NCI-H2227 (cell line): ENCODE results near the gene PLEK2.
"Not testable (repeated sequence)": the region's sequence is repeated elsewhere in the genome, so short reads cannot be mapped to it uniquely, and the experiment has no call there.

ENCODE experiments used
- DNase-seq: peaks from one replicate; lab custom pipeline; 2025; ENCODE audit not compliant: unreplicated experiment; lab: John Stamatoyannopoulos, UW

Gene PLEK2

DNA sequence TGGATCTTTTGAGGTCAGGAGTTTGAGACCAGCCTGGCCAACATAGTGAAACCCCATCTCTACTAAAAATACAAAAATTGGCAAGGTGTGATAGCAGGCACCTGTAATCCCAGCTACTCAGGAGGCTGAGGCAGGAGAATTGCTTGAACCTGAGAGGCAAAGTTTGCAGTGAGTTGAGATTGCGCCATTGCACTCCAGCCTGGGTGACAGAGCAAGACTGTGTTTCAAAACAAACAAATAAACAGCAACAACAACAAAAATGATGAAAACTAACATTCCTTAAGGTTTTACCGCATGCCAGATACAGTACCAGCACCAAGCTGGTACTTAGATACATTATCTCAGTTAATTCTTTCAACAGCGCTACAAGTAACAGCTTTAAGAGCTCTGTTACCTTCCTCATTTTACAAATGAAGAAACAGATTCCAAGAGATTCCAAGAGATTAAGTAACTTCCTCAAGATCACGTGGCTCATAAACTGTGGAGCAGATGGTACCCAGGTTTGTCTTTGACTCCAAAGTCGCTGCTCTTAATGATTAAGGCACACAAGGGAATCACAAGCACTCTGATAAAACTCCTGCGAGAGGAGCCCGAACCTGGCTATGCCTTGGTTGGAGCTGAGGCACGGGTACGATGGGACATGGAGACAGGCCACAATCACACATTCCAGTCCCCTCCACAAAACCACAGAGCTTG is 17.7 kb upstream of the PLEK2 start:
- DNase-seq, result no peak

DNA sequence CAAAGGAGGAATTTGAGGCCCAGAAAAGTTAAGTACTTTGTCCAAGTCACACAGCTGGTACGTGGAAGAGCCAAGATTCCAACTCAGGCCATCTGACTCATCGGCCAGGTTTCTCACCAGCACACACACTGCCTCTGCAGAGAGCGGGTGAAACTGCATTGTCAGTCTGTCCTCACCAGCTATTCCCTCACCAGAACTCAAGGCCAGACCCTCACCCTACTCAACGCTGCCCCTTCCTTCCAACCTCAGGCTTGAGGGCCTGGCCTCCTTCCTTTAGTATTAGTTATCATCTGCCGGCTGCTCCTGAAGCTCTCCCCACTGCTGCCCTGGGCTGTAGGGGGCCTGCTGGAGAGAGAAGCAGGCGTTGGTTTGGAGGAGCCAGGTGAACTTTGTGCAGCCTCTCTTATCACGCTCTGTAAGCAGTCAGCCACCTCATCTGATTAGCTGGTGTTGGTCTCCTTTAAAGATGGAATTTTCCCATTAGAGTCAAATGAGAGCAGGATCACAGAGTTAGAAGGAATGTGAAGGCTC is 16.6 kb upstream of the PLEK2 start:
- no peak for DNase-seq

DNA sequence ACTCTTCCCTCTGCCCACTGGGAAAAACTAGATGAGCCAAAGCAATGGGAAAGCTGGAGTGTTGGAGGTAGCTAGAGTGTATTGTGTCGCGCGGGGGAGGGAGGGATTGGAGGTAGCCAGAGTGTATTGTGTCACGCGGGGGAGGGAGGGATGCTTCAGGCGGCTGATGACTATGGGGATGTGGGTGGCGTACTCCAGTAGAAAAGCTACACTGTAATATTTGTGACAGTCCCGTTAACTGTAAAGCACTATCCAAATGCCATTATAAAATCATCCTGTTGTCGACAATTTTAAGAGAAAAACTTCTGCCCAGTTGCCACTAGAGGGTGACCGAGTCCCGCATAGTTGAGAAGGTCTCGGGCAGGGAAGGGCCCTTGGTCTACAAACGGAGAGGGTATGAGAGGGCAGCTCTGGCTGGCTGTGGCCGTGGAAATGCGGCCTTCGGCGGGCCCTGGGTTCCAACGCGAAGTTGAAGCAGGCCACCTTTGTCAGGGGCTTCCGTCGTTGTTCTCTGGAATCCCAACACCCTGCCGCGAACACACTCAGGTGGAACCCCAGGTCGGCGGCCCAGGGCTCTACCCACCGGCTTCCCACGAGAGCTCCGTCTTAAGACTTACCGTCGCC is 15.1 kb upstream of the PLEK2 start:
- peak; percentile 79 for DNase-seq

DNA sequence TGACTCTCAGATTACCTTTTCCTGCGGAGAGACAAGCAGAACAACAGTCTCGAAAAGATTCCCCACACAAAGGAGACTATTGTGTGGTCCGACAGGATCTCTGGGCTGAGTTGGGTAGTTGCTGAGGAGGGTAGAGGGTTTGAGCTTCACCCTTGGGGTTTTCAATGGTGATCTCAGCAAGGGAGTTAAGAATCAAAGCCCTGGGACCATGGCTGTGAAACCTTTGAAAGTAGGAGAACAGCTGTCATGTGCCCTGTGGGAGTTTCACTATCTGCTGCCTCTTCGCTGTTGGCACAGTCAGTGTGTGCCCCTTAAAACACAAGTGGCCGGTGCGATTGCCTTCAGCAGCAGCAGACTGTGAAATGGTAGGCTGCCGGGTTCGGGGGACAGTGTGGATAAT is 14.2 kb upstream of the PLEK2 start:
- no peak for DNase-seq

DNA sequence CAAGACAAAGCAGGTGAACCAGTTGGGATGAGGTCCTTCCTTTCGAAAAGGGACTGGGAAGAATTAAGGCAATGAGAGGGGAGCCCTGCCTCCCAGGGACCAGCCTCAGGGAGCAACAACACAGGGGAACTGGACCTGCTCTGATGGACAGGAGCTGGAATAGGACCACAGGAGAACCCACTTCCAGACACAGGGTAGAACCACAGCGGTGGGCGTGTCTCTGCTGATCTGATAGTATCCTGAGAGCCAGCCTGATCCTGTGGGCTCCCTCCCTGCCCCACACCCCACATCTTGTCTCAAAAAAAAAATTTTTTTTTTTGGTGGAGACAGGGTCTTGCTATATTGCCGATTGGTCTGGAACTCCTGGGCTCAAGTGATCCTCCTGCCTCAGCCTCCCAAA is 13.6 kb upstream of the PLEK2 start:
- DNase-seq, result no peak

DNA sequence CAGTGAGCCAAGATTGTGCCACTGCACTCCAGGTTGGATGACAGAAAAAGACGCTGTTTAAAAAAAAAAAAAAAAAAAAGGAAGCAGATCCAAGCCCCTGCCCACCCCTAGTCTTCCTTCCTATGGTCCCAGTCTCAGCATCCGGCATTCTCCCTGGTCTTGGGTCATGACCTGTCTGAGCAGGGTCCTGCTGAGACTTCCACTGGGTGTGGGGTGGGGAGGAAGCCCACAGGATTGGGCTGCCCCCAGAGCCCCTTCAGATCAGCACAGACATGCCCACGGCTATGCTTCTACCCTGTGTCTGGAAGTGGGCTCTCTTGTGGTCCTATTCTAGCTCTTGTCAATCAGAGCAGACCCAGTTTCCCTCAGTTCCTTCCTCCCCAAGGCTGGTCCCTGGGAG is 12.6 kb upstream of the PLEK2 start:
- DNase-seq, result no peak

DNA sequence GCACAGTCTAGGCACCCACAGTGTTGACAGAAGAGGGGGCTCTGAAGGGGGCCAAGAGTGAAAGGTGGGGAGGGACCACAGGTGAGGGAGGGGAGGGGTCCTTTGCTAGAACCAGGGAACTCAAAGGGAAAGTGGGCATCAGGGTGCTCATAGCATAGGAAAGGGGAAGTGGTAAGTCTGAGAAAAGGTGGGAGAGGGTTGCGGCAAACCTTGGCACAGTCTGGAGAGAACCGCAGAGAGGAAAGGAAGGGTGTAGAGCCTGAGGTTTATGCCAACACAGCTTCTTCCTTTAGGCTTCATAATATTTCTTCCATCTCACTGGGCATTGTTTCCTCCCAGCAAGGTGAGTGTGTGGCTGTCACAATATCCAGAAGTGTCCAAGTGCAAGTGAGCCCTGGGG is 11.5 kb upstream of the PLEK2 start:
- no peak for DNase-seq

DNA sequence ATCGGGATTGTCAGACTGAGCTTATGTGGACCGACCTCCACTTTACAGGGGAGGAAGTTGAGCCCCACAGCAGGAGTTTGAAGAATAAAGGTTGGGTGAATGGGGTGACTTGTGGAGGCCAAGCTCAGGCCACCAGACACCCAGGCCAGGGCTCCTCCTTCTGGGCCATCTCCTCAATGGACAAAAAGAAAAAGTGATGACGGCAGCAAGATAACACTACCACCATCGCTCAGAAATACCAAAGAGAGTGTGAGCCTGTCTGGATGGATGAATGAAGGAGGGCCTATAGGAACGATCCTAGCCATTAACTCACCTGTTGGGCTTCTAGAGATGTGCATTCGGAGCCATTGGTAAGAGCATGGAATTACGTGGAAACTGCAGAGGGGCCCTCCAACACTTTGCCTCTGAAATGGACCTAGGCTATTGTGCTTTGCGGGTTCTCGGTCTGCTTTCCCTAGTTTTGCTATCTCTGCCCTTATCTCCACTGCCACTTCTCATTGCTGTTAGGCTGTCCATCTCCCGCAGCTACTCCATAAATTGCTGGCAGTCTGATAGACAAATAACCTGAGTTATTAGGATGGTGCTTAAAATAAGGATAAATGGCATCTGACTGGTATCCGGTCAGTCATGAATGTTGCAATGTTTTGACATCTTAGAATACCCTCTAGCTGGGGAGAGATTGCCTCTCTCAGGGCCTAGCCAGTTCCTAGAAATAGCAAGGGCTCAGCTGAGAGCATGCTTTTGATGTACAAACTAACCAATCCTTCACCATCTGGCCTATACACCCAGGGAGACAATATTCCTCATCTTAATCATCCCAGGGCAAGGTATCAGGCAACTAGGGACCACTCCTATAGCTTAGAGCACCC is 9.6 kb upstream of the PLEK2 start:
- DNase-seq, result no peak

DNA sequence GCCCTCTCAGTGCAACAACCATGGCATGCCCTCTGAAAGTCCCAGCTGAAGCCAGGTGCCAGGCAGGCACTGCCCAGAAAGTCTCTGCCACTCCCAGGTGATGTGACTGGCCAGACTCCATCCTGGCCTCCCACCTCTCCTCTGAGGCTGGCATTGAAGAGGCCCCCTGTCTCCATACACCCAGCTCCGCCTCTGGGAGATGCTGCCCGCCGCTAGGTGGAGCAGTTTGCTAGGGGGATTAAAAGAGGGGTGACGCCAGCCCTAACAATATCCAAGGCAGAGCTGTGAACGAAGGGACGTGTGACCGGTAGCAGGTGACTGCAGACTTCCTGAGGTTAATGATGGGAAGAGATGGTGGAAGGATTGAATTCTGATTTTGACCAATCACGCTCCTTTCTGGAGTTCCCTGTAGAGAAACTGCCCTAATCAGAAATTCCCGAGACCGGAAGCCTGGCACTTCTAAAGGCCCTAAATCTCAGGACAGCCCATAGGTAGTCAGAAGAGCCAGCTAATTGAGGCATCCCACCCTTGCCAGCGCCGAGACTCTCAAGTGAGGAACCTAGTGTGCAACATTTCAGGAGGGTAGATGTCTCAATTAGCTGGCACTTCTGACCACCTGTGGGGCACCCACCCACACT is 8.3 kb upstream of the PLEK2 start:
- no peak for DNase-seq

DNA sequence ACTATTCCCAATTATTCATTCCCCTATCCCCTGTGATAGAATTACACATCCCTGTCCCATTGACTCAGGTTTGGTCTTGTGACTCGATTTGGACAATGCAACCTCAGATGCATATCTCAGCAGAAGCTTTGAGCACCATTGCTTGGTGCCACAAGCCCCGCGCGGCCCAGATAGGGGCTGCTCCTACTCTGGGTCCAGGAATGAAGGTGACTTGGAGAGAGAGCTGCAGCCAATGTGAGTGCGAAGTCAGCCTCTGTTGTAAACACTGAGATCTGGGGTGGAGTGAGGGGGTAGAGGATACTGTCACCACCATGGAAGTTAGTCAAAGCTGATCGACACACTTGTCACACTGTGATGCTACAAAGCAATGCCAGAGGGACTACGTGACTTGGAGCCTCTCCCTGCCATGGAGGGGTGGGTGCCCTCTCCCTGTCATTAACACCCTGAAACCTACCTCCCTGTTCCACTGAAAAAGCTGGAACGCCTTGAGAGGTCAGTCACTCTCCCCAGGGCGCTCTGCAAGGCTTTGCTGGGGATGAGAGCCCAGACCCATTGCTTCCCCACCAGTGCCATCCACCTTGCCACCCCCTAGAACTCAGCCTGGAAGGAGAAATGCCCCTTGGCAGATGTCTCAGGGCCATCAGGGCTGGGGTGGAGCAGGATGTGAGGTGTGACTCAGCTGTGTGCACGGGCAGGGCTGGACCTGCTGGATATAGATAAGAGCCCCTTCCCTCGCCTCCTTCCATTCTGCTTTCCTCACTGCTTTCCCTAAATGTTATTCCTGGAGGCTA is 6.6 kb upstream of the PLEK2 start:
- DNase-seq, result no peak

DNA sequence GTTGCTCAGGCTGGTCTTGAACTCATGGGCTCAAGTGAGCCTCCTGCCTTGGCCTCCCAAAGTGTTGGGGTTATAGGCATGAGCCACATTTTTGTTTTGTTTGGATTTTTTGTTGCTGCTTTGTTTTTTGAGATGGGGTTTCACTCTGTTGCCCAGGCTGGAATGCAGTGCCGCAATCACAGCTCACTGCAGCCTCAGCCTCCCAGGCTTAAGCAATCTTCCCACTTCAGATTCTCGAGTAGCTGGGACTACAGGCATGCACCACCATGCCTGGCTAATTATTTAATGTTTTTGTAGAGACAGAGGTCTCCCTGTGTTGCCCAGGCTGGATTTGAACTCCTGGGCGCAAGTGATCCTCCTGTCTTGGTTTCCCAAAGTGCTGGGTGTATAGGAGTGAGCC is 5.7 kb upstream of the PLEK2 start:
- DNase-seq, result no peak

DNA sequence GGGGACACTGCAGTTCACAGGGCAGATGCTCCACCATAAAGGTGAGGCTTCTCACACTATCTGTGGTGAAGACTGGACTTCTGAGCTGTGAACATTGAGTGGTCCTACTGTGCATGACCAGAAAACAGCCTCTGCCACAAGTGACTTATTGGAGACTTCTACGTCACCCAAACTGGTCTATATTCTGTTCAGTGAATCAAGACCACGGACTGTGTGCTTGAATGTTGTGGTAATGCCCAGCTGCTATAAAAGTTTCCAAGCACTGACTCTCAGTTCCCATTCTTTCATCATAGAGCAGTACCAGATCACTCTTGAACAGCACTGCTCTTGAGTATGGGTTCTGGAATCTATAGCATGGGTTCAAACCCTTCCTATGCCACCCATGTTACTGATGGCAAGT is 4.8 kb upstream of the PLEK2 start:
- DNase-seq, result no peak

DNA sequence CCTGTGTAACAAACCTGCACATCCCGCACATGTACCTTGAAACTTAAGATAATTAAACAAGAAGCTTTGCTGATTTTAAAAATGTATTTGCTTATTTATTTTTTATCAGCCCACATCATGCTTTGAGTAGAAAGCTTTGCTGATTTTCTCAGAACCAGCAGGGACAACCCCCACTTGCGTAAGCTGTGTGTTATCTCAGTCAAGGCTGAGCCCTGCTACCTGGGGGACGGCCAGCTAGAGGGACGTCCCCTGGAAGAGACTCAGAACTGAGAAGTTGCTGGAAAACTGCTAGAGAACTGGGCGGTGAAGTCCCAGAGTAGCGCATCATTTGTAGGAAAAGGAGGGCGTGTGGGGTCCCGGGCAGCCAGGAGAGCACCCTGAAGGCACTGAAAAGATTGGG is 4.1 kb upstream of the PLEK2 start:
- no peak for DNase-seq

DNA sequence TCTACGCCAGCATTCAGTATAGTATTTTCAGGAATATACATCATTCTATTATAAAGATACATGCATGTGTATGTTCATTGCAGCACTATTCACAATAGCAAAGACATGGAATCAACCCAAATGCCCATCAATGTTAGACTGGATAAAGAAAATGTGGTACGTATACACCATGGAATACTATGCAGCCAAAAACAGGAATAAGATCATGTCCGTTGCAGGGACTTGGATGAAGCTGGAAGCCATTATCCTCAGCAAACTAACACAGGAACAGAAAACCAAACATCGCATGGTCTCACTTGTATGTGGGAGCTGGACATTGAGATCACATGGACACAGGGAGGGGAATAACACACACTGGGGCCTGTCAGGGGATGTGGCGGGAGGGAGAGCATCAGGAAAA is 3.6 kb upstream of the PLEK2 start:
- DNase-seq, result not testable (repeated sequence)

DNA sequence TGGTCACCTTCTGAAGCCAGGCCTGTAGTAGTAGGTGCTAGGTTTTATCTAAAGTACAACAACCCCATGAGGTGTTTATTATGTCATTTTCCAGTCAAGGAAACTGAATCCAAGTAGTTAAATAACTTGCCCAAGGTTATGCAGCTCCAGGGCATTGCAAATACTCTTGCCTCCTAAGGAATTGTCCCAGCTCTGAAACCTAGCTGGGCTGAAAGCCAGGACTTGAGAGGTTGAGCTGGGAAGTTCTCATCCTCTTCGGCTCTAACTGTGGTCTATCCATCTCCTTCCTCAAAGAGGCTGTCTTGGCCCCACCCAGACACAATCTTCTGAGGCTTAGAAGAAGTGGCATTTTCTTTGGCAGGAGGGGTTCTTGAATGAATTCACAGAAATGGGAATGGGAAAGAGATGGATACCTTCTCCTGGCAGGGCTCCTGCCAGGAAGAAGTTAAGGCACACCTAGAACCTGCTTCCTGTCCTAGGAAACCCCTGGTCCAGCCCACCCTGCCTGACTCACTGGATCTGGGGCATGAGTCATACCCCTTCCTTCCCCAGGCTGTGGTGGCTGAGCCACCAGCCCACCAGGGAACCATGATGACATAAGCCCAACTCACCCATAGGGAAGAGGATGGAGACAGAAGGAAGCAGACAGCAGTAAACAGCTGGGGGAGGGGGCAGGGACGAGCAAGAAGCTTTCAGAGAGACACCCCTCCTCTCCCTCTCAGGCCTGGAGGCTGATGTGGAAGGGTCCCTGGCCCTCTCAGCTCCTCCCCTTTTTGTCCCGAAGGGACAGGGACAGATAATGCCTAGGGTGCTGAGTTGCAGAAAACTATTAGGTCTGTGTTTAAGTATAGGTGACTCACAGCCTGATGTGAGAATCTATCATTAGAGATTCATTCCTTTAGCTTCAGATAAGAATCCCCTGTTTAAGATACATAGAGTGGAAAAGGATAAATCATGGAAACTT is 2.1 kb upstream of the PLEK2 start:
- no peak for DNase-seq

DNA sequence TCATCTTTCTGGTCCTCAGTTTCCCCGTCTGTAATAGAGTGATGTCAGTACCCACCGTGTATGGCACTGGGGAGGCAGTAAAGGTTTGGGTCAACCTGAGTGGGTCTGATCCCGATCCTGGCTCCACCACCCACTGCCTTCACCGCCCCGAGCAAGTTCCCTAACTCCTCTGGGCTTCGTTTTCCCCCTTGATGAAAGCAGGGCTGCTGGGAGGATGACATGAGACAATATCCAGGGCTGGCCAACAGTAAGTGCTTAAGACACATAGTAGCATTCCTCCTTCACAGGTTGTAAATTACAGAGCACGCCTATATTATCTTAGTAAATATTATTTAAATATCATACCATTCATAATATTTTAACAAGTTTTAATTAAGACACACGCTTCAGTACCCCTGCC is 595 bp downstream of the PLEK2 start:
- DNase-seq, result no peak

DNA sequence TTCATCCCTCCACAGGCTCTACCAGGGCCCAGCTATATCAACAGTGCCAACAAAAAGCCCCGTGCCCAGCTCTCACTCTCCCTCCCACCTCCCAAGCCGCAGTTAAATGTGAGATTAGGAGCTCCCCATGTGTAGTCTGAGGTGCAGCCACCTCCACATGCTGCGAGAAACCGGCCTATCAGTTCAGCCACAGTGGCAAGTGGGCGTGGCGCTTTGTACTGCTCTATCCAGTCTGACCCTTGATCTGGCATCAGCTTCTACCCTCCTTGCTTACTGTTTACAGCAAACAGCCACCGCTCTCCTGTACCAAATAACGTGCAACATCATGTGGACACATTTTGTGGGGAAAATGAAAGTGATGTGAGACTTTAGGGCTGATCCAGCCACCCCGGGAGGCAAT is 1.7 kb downstream of the PLEK2 start:
- no peak for DNase-seq

DNA sequence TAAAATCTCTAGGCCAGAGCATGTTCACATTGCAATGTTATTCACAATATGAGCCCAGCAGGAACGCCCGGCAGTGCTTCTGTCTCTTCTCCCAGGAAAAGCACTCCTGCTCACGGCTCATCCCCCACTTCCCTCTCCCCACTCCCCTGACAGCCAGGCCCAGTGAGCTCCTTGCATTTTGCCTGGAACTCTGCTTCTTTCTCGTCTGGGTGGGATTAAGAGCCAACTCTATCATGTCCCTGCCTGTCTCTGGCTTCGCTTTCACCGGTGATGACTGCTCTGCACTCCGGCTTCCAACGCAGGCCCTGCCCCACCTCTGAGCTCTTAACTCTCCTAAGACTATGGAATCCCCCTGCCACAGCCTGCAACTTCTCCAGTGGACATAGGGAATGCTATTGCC is 2.5 kb downstream of the PLEK2 start:
- no peak for DNase-seq

DNA sequence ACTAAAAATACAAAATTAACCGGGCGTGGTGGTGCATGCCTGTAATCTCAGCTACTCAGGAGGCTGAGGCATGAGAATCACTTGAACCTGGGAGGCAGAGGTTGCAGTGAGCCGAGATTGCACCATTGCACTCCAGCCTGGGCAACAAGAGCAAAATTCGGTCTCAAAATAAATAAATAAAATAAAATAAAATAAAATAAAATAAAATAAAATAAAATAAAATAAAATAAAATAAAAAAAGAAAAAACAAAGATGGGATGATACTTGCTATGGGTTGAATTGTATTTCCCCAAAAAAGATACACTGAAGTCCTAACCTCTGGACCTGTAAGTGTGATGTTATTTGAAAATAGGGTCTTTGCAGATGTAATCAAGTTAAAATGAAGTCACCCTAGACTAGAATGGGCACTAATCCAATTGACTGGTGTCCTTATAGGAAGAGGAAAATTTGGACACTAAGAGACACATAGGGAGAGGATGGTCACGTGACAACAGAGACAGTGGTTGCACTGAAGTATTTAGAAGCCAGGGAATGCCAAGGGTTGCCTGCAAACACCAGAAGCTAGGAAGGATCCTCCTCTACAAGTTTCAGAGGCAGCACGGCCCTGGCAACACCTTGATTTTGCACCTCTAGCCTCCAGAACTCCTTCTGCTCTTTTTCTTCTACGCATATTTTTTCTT is 3.7 kb downstream of the PLEK2 start:
- not testable (repeated sequence) for DNase-seq
